Measurements from ENCODE around the gene OR4X2. TPM values are rescaled to one million over a fixed set of nuclear protein-coding genes. Genes with fewer than 3 reads are reported as not detected.
"Not testable (repeated sequence)": the region's sequence is repeated elsewhere in the genome, so short reads cannot be mapped to it uniquely, and the experiment has no call there.

OR4X2 gene
- not detected for total RNA-seq

GRCh38 chr11:48244804-48245203 is at the start of gene OR4X2:
Gene OR4X2, plus strand, starts transcription at chr11:48245104. Its CDS starts 0 bp downstream, at chr11:48245104.
- Histone ChIP-seq H3K9me3 (peaks cover 0 to 9% (median 0%) of the 10 kb centered on the region in 3 donors), H3K36me3 (no peaks in the 10 kb centered on the region), H3K27me3 (no peaks in the 10 kb centered on the region), H3K27ac (no peak within 1 kb of the TSS), H3K4me3 (no peak within 1 kb of the TSS), H3K4me1 (no peaks in the 10 kb centered on the region)
- no peak for TF ChIP-seq CTCF (IDR thresholded peaks at IDR 0.05)
- TF ChIP-seq POLR2A (IDR thresholded peaks at IDR 0.05), result no peak
- intact Hi-C loops (cut with DNase I), result no loop called here
- DNase-seq, result no peak

GRCh38 chr11:48207881-48208280 is 37.0 kb upstream of the OR4X2 start:
- DNase-seq, result no peak
- peaks cover 0 to 5% (median 0%) of the 10 kb centered on the region in 4 donors for H3K27me3 ChIP-seq
- H3K9me3 ChIP-seq, result no peaks in the 10 kb centered on the region
- H3K27ac ChIP-seq, result no peak overlapping the region
- H3K4me3 ChIP-seq, result no peak overlapping the region
- no peaks in the 10 kb centered on the region for H3K4me1 ChIP-seq
- WGBS, 2 donors, result 70 to 77% methylated on average over 2 of the region's 2 CpGs
- intact Hi-C loops (cut with DNase I), result no loop called here
- no peaks in the 10 kb centered on the region for H3K36me3 ChIP-seq
- TF ChIP-seq CTCF (IDR thresholded peaks at IDR 0.05), result no peak
- TF ChIP-seq POLR2A (IDR thresholded peaks at IDR 0.05), result no peak

GRCh38 chr11:48210052-48210451 is 34.9 kb upstream of the OR4X2 start:
- no peak overlapping the region for H3K27ac ChIP-seq
- no peak for DNase-seq
- H3K4me3 ChIP-seq, result no peak overlapping the region
- no peaks in the 10 kb centered on the region for H3K4me1 ChIP-seq
- TF ChIP-seq CTCF (IDR thresholded peaks at IDR 0.05) (no peak), POLR2A (IDR thresholded peaks at IDR 0.05) (no peak)
- no peaks in the 10 kb centered on the region for H3K9me3 ChIP-seq
- H3K36me3 ChIP-seq, result no peaks in the 10 kb centered on the region
- WGBS, 2 donors, result 26 to 31% methylated on average over 7 of the region's 7 CpGs
- intact Hi-C loops (cut with DNase I), result no loop called here
- H3K27me3 ChIP-seq, result peaks cover 0 to 5% (median 0%) of the 10 kb centered on the region in 4 donors

GRCh38 chr11:48216510-48216909 is 28.4 kb upstream of the OR4X2 start, which contains the start of gene OR4B1:
Gene OR4B1, plus strand, starts transcription at chr11:48216810. Its CDS starts 0 bp downstream, at chr11:48216810.
- Histone ChIP-seq H3K4me1 (no peaks in the 10 kb centered on the region), H3K27ac (no peak within 1 kb of the TSS), H3K4me3 (no peak within 1 kb of the TSS), H3K36me3 (no peaks in the 10 kb centered on the region), H3K9me3 (no peaks in the 10 kb centered on the region), H3K27me3 (no peaks in the 10 kb centered on the region)
- TF ChIP-seq POLR2A (IDR thresholded peaks at IDR 0.05) (no peak), CTCF (IDR thresholded peaks at IDR 0.05) (no peak)
- 66 to 74% methylated on average over 2 of the region's 2 CpGs for WGBS, 2 donors
- no peak for DNase-seq
- intact Hi-C loops (cut with DNase I), result no loop called here

- Histone ChIP-seq H3K36me3 (no peaks in the 10 kb centered on the region), H3K27ac (no peak overlapping the region), H3K9me3 (peaks cover 0 to 15% (median 0%) of the 10 kb centered on the region in 3 donors), H3K4me1 (no peaks in the 10 kb centered on the region), H3K4me3 (no peak overlapping the region), H3K27me3 (no peaks in the 10 kb centered on the region)
- TF ChIP-seq CTCF (IDR thresholded peaks at IDR 0.05) (no peak), POLR2A (IDR thresholded peaks at IDR 0.05) (no peak)
- no peak for DNase-seq
- intact Hi-C loops (cut with DNase I), result no loop called here
- WGBS, 2 donors, result 0 to 83% methylated on average over 1 of the region's 18 CpGs
Measured at GRCh38 chr11:48228761-48229160, 16.1 kb upstream of the OR4X2 start.

GRCh38 chr11:48230057-48230456 is 14.8 kb upstream of the OR4X2 start:
- DNase-seq; H3K4me1 ChIP-seq; H3K27me3 ChIP-seq; H3K4me3 ChIP-seq; H3K36me3 ChIP-seq; intact Hi-C loops (cut with DNase I); H3K27ac ChIP-seq: not testable (repeated sequence)
- peaks cover 0 to 15% (median 0%) of the 10 kb centered on the region in 3 donors for H3K9me3 ChIP-seq
- 79 to 87% methylated on average over 7 to 8 of the region's 11 CpGs for WGBS, 2 donors
